CD14-positive monocyte (primary cell): ENCODE results near the gene METTL16. TPM values are rescaled to one million over a fixed set of nuclear protein-coding genes. Genes with fewer than 3 reads are reported as not detected.
A peak's percentile ranks its signal among the peaks of the same experiment; 100 is the strongest.

Experiments
- DNase-seq, 3 donors: peaks; one replicate each; pipeline ENCODE4 v3.0.0-alpha.2; 2011 to 2022
- H2AFZ ChIP-seq: 2 replicates; pipeline ENCODE4 v1.6.0; 2012; ENCODE audit warnings: mild to moderate bottlenecking, low read depth, low read length, inconsistent platforms; ENCODE audit not compliant: insufficient read depth, poor library complexity, severe bottlenecking
- H3K27ac ChIP-seq, 2 donors: 1 replicate in 1 of 2; 2 replicates in 1 of 2; pipeline ENCODE4 v1.5.1; 2012 to 2013; ENCODE audit warnings: low read length in 2 of 2, control low read depth in 1 of 2, inconsistent platforms in 1 of 2, low read depth in 1 of 2, mild to moderate bottlenecking in 1 of 2
- H3K27me3 ChIP-seq, 2 donors: one replicate each; pipeline versions ENCODE4 v1.6.0 to v1.6.1; 2011 to 2013; ENCODE audit warnings: low read length in 2 of 2; ENCODE audit not compliant: control insufficient read depth in 2 of 2, insufficient read depth in 2 of 2
- H3K36me3 ChIP-seq, 2 donors: replicated peaks in 1 of 2; 1 replicate in 1 of 2; 2 replicates in 1 of 2; pipeline versions ENCODE4 v1.5.1 to v1.6.1; 2012 to 2013; ENCODE audit warnings: low read length in 2 of 2, control low read depth in 1 of 2, inconsistent platforms in 1 of 2, mild to moderate bottlenecking in 1 of 2; ENCODE audit not compliant: insufficient read depth in 2 of 2, control insufficient read depth in 1 of 2
- H3K4me1 ChIP-seq, 2 donors: 1 replicate in 1 of 2; 2 replicates in 1 of 2; pipeline versions ENCODE4 v1.5.1 to v1.6.1; 2012 to 2013; ENCODE audit warnings: low read length in 2 of 2, control low read depth in 1 of 2, inconsistent platforms in 1 of 2, mild to moderate bottlenecking in 1 of 2, moderate library complexity in 1 of 2; ENCODE audit not compliant: insufficient read depth in 2 of 2, control insufficient read depth in 1 of 2
- H3K4me2 ChIP-seq: replicated peaks from 2 replicates; pipeline ENCODE3; 2012; ENCODE audit warnings: low read length, moderate library complexity, mild to moderate bottlenecking; ENCODE audit not compliant: poor library complexity, severe bottlenecking; ENCODE audit errors: extremely low read depth
- H3K4me3 ChIP-seq, 3 experiments: fragments of 200-600 bp in 1 of 3; sonication (generic) in 1 of 3; replicated peaks in 1 of 3; 1 replicate in 2 of 3; 2 replicates in 1 of 3; pipeline ENCODE4 v1.5.1; 2011 to 2013; ENCODE audit warnings: low read length in 3 of 3, mild to moderate bottlenecking in 3 of 3, control low read depth in 2 of 3, low read depth in 2 of 3, inconsistent platforms in 1 of 3, moderate library complexity in 1 of 3
- H3K79me2 ChIP-seq: 2 replicates; pipeline ENCODE4 v1.6.0; 2012; ENCODE audit warnings: mild to moderate bottlenecking, control low read depth, inconsistent platforms, low read length, moderate library complexity; ENCODE audit not compliant: insufficient read depth
- H3K9ac ChIP-seq: 2 replicates; pipeline ENCODE4 v1.6.0; 2017; ENCODE audit warnings: low read length, mild to moderate bottlenecking; ENCODE audit not compliant: insufficient read depth, poor library complexity, severe bottlenecking
- H3K9me3 ChIP-seq, 2 donors: replicated peaks in 1 of 2; 1 replicate in 1 of 2; 2 replicates in 1 of 2; pipeline versions ENCODE4 v1.5.1 to v1.6.1; 2012 to 2013; ENCODE audit warnings: low read length in 2 of 2, control low read depth in 1 of 2; ENCODE audit not compliant: control insufficient read depth in 1 of 2, insufficient read depth in 1 of 2
- H4K20me1 ChIP-seq: 2 replicates; pipeline ENCODE4 v1.6.0; 2012; ENCODE audit warnings: mild to moderate bottlenecking, low read length, control low read depth, moderate library complexity; ENCODE audit not compliant: insufficient read depth
- H3K27ac Mint-ChIP-seq, 7 donors: one replicate each; pipeline ENCODE4 v1.8.0; 2020; ENCODE audit warnings: mild to moderate bottlenecking in 7 of 7, mixed read lengths in 7 of 7, moderate library complexity in 6 of 7, inconsistent platforms in 2 of 7
- H3K27me3 Mint-ChIP-seq, 3 donors: one replicate each; pipeline ENCODE4 v1.8.0; 2021 to 2022; ENCODE audit warnings: low read depth in 3 of 3, mild to moderate bottlenecking in 3 of 3, mixed read lengths in 3 of 3, moderate library complexity in 3 of 3, inconsistent platforms in 1 of 3
- H3K36me3 Mint-ChIP-seq, 2 donors: one replicate each; pipeline ENCODE4 v1.8.0; 2020; ENCODE audit warnings: mixed read lengths in 2 of 2, inconsistent platforms in 1 of 2, mild to moderate bottlenecking in 1 of 2
- H3K4me1 Mint-ChIP-seq: one replicate; pipeline ENCODE4 v1.8.0; 2020; ENCODE audit warnings: mild to moderate bottlenecking, mixed read lengths
- H3K4me3 Mint-ChIP-seq, 2 donors: one replicate each; pipeline ENCODE4 v1.8.0; 2020; ENCODE audit warnings: mild to moderate bottlenecking in 2 of 2, mixed read lengths in 2 of 2, moderate library complexity in 1 of 2
- H3K9me3 Mint-ChIP-seq, 7 donors: one replicate each; pipeline ENCODE4 v1.8.0; 2020 to 2022; ENCODE audit warnings: mixed read lengths in 7 of 7, mild to moderate bottlenecking in 6 of 7, moderate library complexity in 6 of 7, inconsistent platforms in 2 of 7
- CTCF ChIP-seq: fragments of 200-600 bp; IDR thresholded peaks from one replicate; pipeline ENCODE4 v1.8.0; 2022; ENCODE audit warnings: antibody characterized with exemption, mild to moderate bottlenecking
- WGBS: methylation state at CpG from one replicate; pipeline ENCODE4 v1.1.5; 2013; ENCODE audit warnings: missing lambda C conversion rate; ENCODE audit not compliant: insufficient coverage; 5-methylcytosine and 5-hydroxymethylcytosine counted together
- intact Hi-C, 2 donors: fragments of 100-400 bp; cut with micrococcal nuclease; formaldehyde crosslinking; loops; one replicate each; pipeline versions ENCODE4 v1.15.0 to v1.15.1; 2023
- polyA plus RNA-seq, 3 donors: library from polyadenylated mRNA; depleted of rRNA in 1 of 3; unstranded in 2 of 3; stranded (reverse) in 1 of 3; fragments of 300-500 nt in 2 of 3; fragments of >200 nt in 1 of 3; fragmentation: Illumina TruSeq in 2 of 3; gene quantifications; 1 replicate in 2 of 3; 2 replicates in 1 of 3; pipeline ENCODE4 v1.2.3, GENCODE V29; 2012 to 2021

The METTL16 gene
- polyA plus RNA-seq, 3 donors, result 3.0 to 8.0 (median 4.7) TPM

DNA sequence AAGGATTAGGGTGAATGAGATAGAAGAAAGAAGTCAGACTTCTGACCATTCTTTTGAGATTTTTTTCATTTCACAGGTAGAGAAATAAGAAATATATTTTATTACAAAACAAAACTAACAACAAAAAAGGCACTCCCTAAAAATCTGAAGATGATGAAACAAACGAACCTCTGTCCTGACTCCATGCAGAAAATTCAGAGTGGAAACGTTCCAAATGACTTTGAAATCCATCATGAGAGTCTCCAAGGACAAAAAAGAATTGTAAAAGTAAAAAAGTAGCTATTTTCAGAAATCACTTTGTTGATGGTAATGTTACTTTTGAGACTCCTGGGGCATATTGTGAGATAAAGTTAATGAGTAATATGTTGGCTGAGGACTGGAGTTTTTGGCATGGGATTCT is 84.5 kb downstream of the METTL16 start:
- intact Hi-C loops, result no loop called here
- H4K20me1 ChIP-seq, result no peaks in the 10 kb centered on the region
- H3K27ac ChIP-seq, result no peak overlapping the region
- no peak for DNase-seq
- no peak overlapping the region for H3K9ac ChIP-seq
- H3K27me3 Mint-ChIP-seq, result no peaks in the 10 kb centered on the region
- no peaks in the 10 kb centered on the region for H3K79me2 ChIP-seq
- peaks cover 4 to 26% of the 10 kb centered on the region in 2 donors for H3K36me3 ChIP-seq
- H3K36me3 Mint-ChIP-seq, result peaks cover 14 to 29% of the 10 kb centered on the region in 2 donors
- TF ChIP-seq CTCF, result no peak
- 88% methylated on average over 2 of the region's 2 CpGs for WGBS
- no peak overlapping the region for H2AFZ ChIP-seq
- no peaks in the 10 kb centered on the region for H3K9me3 Mint-ChIP-seq
- H3K4me2 ChIP-seq, result no peak overlapping the region
- no peak overlapping the region for H3K4me3 Mint-ChIP-seq
- H3K9me3 ChIP-seq, result no peaks in the 10 kb centered on the region
- H3K4me1 Mint-ChIP-seq, result peaks cover 6% of the 10 kb centered on the region
- H3K4me3 ChIP-seq, result no peak overlapping the region
- peak overlapping the region in 1 of 7 donors; percentile 67 for H3K27ac Mint-ChIP-seq
- no peaks in the 10 kb centered on the region for H3K27me3 ChIP-seq
- H3K4me1 ChIP-seq, result peaks cover 0 to 2% of the 10 kb centered on the region in 2 donors

DNA sequence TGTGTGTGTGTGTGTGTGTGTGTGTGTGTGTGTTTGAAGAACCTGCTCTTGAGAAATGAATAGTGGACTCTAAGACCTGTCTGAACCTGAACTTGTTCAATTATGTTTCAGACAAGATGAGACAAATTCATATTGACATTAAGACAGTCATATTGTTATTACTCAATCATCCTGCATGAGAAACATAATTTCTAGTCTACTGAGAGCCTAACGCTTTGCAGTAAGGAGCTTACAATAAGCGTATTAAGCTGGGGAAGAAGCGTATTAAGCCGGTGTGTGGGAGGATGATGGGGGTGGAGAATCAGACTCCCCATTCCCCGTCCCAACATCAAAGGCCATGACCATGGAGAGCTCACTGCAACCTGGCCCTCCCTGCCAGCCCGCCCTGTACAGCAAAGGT is 88.4 kb downstream of the METTL16 start:
- Mint-ChIP-seq H3K27ac (peak overlapping the region in 3 of 7 donors; percentile 24 to 64 (median 26)), H3K9me3 (no peaks in the 10 kb centered on the region), H3K36me3 (peaks cover 42 to 62% of the 10 kb centered on the region in 2 donors), H3K27me3 (peaks cover 0 to 2% (median 0%) of the 10 kb centered on the region in 3 donors), H3K4me1 (peaks cover 6% of the 10 kb centered on the region), H3K4me3 (no peak overlapping the region)
- no peak for DNase-seq
- Histone ChIP-seq H2AFZ (no peak overlapping the region), H3K27me3 (no peaks in the 10 kb centered on the region), H3K4me3 (no peak overlapping the region), H3K4me1 (peaks cover 0 to 2% of the 10 kb centered on the region in 2 donors), H4K20me1 (no peaks in the 10 kb centered on the region), H3K9ac (no peak overlapping the region), H3K27ac (no peak overlapping the region), H3K79me2 (no peaks in the 10 kb centered on the region), H3K4me2 (no peak overlapping the region), H3K9me3 (no peaks in the 10 kb centered on the region), H3K36me3 (peaks cover 23 to 55% of the 10 kb centered on the region in 2 donors)
- no peak for TF ChIP-seq CTCF
- 90% methylated on average over 2 of the region's 6 CpGs for WGBS
- intact Hi-C loops, result no loop called here
